SK-N-SH (cell line): ENCODE measurements around the gene SRXN1. TPM values are rescaled to one million over a fixed set of nuclear protein-coding genes. Genes with fewer than 3 reads are reported as not detected.
A peak's percentile ranks its signal among the peaks of the same experiment; 100 is the strongest.

Experiments used
- CTCF ChIA-PET: fragments of 300-600, 350-600 bp; formaldehyde crosslinking; extraction: SDS; loops from one replicate; lab custom pipeline; 2021; lab: Yijun Ruan, JAX
- POLR2A ChIA-PET: fragments of 350-600 bp; sonication (Branson Sonifier 250); formaldehyde crosslinking; extraction: SDS; loops from one replicate; lab custom pipeline; 2020; ENCODE audit warnings: antibody characterized with exemption, inconsistent platforms; lab: Yijun Ruan, JAX
- DNase-seq: peaks from one replicate; pipeline ENCODE4 v3.0.0; 2012
- H2AFZ ChIP-seq: fragments of 200-600 bp; sonication (generic); 2 replicates; pipeline ENCODE4 v1.8.1; 2016; ENCODE audit warnings: antibody characterized with exemption, mild to moderate bottlenecking, low read depth
- H3F3A ChIP-seq: fragments of 200-600 bp; sonication (generic); replicated peaks from 2 replicates; pipeline ENCODE3; 2016; ENCODE audit warnings: antibody characterized with exemption, mild to moderate bottlenecking; ENCODE audit not compliant: insufficient read depth
- H3K27ac ChIP-seq, 2 experiments: fragments of 200-500 bp in 1 of 2; fragments of 200-600 bp in 1 of 2; sonication (Bioruptor generic) in 1 of 2; sonication (generic), shearing (Covaris generic) in 1 of 2; 2 replicates each; pipeline versions ENCODE4 v1.5.1 to v1.6.1; 2014 to 2016; ENCODE audit warnings: low read depth in 2 of 2, inconsistent platforms in 1 of 2, low read length in 1 of 2, mild to moderate bottlenecking in 1 of 2, mixed read lengths in 1 of 2
- H3K27me3 ChIP-seq: fragments of 200-600 bp; sonication (generic), shearing (Covaris generic); 2 replicates; pipeline ENCODE4 v1.6.1; 2016; ENCODE audit warnings: mixed run types; ENCODE audit not compliant: insufficient read depth
- H3K36me3 ChIP-seq, 2 experiments: fragments of 200-500 bp in 1 of 2; fragments of 200-600 bp in 1 of 2; sonication (Bioruptor generic) in 1 of 2; sonication (generic) in 1 of 2; replicated peaks in 1 of 2; 2 replicates each; pipeline versions ENCODE3 to v1.5.1; 2014 to 2016; ENCODE audit warnings: low read length in 1 of 2, mild to moderate bottlenecking in 1 of 2; ENCODE audit not compliant: insufficient read depth in 2 of 2, control insufficient read depth in 1 of 2
- H3K4me1 ChIP-seq, 2 experiments: fragments of 200-500 bp in 1 of 2; fragments of 200-600 bp in 1 of 2; sonication (Bioruptor generic) in 1 of 2; sonication (generic), shearing (Covaris generic) in 1 of 2; 2 replicates each; pipeline versions ENCODE4 v1.5.1 to v1.6.1; 2014 to 2016; ENCODE audit warnings: low read depth in 1 of 2, low read length in 1 of 2, mixed run types in 1 of 2; ENCODE audit not compliant: insufficient read depth in 2 of 2, control insufficient read depth in 1 of 2
- H3K4me2 ChIP-seq: fragments of 200-600 bp; sonication (generic), shearing (Covaris generic); 2 replicates; pipeline ENCODE4 v1.6.1; 2017; ENCODE audit warnings: mixed run types
- H3K4me3 ChIP-seq, 2 experiments: fragments of 200-500 bp in 1 of 2; fragments of 200-600 bp in 1 of 2; sonication (Bioruptor generic) in 1 of 2; sonication (generic), shearing (Covaris generic) in 1 of 2; 2 replicates each; pipeline versions ENCODE4 v1.5.1 to v1.8.1; 2014 to 2016; ENCODE audit warnings: low read depth in 2 of 2, inconsistent platforms in 1 of 2, low read length in 1 of 2, mild to moderate bottlenecking in 1 of 2, mixed read lengths in 1 of 2, moderate library complexity in 1 of 2
- H3K79me2 ChIP-seq: fragments of 200-600 bp; sonication (generic); 2 replicates; pipeline ENCODE4 v1.8.1; 2017; ENCODE audit warnings: mild to moderate bottlenecking; ENCODE audit not compliant: insufficient read depth
- H3K9ac ChIP-seq: fragments of 200-600 bp; sonication (generic); 2 replicates; pipeline ENCODE4 v1.6.1; 2017; ENCODE audit warnings: mixed run types
- H3K9me2 ChIP-seq: fragments of 200-600 bp; sonication (generic); 2 replicates; pipeline ENCODE4 v1.6.1; 2017; ENCODE audit warnings: mixed run types
- H3K9me3 ChIP-seq: fragments of 200-600 bp; sonication (generic); 2 replicates; pipeline ENCODE4 v1.6.1; 2017; ENCODE audit warnings: mixed run types, mild to moderate bottlenecking, moderate library complexity
- H4K20me1 ChIP-seq: fragments of 200-600 bp; sonication (generic); 2 replicates; pipeline ENCODE4 v1.6.1; 2017; ENCODE audit warnings: mild to moderate bottlenecking, mixed run types; ENCODE audit not compliant: insufficient read depth
- ELF1 ChIP-seq: IDR thresholded peaks from 2 replicates; pipeline ENCODE4 v1.4.0; 2012
- FOSL2 ChIP-seq: IDR thresholded peaks from 2 replicates; pipeline ENCODE4 v1.4.0; 2012; ENCODE audit warnings: low read depth, mild to moderate bottlenecking, moderate library complexity, borderline replicate concordance
- FOXM1 ChIP-seq: IDR thresholded peaks from 2 replicates; pipeline ENCODE4 v1.4.0; 2012; ENCODE audit warnings: low read depth, mild to moderate bottlenecking
- GABPA ChIP-seq: IDR thresholded peaks from 2 replicates; pipeline ENCODE4 v1.4.0; 2012; ENCODE audit warnings: low read depth, mild to moderate bottlenecking
- GATA2 ChIP-seq: sonication (generic); formaldehyde crosslinking; IDR thresholded peaks from 2 replicates; pipeline ENCODE4 v1.5.0; 2020; ENCODE audit warnings: mild to moderate bottlenecking, missing genetic modification reagents
- NRF1 ChIP-seq: IDR thresholded peaks from 2 replicates; pipeline ENCODE4 v1.6.1; 2012; ENCODE audit warnings: low read depth, mild to moderate bottlenecking, low read length
- POLR2AphosphoS5 ChIP-seq: IDR thresholded peaks from 2 replicates; pipeline ENCODE4 v1.6.1; 2012; ENCODE audit warnings: low read depth, low read length
- RAD21 ChIP-seq: IDR thresholded peaks from 2 replicates; pipeline ENCODE4 v1.6.1; 2012; ENCODE audit warnings: mild to moderate bottlenecking, low read length
- SMC3 ChIP-seq: IDR thresholded peaks from 2 replicates; pipeline ENCODE4 v1.6.1; 2012; ENCODE audit warnings: low read depth, low read length, improper control_type of control experiment
- TCF12 ChIP-seq: IDR thresholded peaks from 2 replicates; pipeline ENCODE4 v1.4.0; 2012
- WGBS: methylation state at CpG from one replicate; pipeline ENCODE4 v1.1.6; 2017; ENCODE audit warnings: low lambda C conversion rate; 5-methylcytosine and 5-hydroxymethylcytosine counted together
- polyA plus RNA-seq, 3 experiments: library from polyadenylated mRNA; depleted of rRNA; stranded (reverse); fragments of >200 nt; gene quantifications; 2 replicates each; pipeline ENCODE4 v1.2.3, GENCODE V29; 2012
- TF ChIP-seq, protein P1 (sequence below): IDR thresholded peaks from 2 replicates; pipeline ENCODE4 v1.6.1; 2012; ENCODE audit warnings: mild to moderate bottlenecking, low read depth, low read length, moderate library complexity

Gene SRXN1
- polyA plus RNA-seq, 1 of the 3 experiments (the other 2 are of a cell fraction): 26.2 TPM

DNA sequence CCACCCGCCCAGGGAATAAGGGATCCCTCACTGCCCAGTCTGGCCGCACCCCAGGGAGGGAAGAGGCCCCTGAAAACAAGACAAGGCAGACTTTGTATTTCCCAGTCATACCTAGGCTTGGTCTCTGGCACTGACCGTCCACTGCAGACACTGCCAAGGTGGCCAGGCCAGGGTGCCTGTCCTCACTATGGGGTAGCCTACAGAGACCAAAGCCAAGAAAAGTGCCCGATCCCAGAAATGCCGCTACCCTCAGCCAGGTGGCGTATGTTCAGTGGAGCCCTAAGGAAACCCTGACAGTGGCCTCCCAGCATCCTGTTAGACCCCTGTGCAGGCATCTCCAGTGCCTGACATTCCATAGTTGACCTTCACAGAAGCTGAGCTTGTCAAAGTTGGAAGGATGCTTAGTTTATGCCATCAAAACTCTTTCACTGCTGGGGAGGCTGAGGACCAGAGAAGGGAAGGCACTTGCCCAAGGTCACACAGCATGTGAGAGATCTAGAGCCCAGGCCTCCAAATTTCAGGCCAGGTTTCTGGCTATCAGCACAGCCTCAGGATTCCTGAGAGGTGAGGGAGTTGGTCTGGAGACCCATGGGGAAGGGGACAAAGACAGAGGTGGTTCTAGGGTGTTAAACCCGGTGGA lies 20.1 kb upstream of the SRXN1 start:
- ChIA-PET POLR2A (no interaction called here), CTCF (interaction anchor here (0.6 to 1.6 kb wide), 11 partner anchors 14 to 96 kb away, joined by 3 to 7 read pairs (median 3); no protein-coding TSS in a partner anchor)
- H4K20me1 ChIP-seq: peaks cover 11% of the 10 kb centered on the region; the same call in 1 of the 2 replicates
- peaks cover 24% of the 10 kb centered on the region; the same call in 1 of the 2 replicates for H3K27me3 ChIP-seq
- no peaks in the 10 kb centered on the region for H3K9me3 ChIP-seq
- no peaks in the 10 kb centered on the region for H3F3A ChIP-seq
- DNase-seq: peak; percentile 71
- H2AFZ ChIP-seq: no peak overlapping the region
- no peak overlapping the region for H3K27ac ChIP-seq
- 41% methylated on average over 5 of the region's 7 CpGs for WGBS
- H3K36me3 ChIP-seq: no peaks in the 10 kb centered on the region
- H3K79me2 ChIP-seq: no peaks in the 10 kb centered on the region
- H3K4me1 ChIP-seq: peaks cover 0 to 10% of the 10 kb centered on the region in 2 experiments; a peak in 1 of 4 replicates
- no peak overlapping the region for H3K4me3 ChIP-seq
- H3K4me2 ChIP-seq: no peak overlapping the region
- peak; percentile 15 for TF ChIP-seq RAD21
- TF ChIP-seq ELF1: no peak
- peak; percentile 24; the same call in 1 of the 2 replicates for TF ChIP-seq SMC3
- TF ChIP-seq, protein P1, sequence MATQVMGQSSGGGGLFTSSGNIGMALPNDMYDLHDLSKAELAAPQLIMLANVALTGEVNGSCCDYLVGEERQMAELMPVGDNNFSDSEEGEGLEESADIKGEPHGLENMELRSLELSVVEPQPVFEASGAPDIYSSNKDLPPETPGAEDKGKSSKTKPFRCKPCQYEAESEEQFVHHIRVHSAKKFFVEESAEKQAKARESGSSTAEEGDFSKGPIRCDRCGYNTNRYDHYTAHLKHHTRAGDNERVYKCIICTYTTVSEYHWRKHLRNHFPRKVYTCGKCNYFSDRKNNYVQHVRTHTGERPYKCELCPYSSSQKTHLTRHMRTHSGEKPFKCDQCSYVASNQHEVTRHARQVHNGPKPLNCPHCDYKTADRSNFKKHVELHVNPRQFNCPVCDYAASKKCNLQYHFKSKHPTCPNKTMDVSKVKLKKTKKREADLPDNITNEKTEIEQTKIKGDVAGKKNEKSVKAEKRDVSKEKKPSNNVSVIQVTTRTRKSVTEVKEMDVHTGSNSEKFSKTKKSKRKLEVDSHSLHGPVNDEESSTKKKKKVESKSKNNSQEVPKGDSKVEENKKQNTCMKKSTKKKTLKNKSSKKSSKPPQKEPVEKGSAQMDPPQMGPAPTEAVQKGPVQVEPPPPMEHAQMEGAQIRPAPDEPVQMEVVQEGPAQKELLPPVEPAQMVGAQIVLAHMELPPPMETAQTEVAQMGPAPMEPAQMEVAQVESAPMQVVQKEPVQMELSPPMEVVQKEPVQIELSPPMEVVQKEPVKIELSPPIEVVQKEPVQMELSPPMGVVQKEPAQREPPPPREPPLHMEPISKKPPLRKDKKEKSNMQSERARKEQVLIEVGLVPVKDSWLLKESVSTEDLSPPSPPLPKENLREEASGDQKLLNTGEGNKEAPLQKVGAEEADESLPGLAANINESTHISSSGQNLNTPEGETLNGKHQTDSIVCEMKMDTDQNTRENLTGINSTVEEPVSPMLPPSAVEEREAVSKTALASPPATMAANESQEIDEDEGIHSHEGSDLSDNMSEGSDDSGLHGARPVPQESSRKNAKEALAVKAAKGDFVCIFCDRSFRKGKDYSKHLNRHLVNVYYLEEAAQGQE: no peak
- H3K9me2 ChIP-seq: no peaks in the 10 kb centered on the region
- H3K9ac ChIP-seq: no peak overlapping the region

DNA sequence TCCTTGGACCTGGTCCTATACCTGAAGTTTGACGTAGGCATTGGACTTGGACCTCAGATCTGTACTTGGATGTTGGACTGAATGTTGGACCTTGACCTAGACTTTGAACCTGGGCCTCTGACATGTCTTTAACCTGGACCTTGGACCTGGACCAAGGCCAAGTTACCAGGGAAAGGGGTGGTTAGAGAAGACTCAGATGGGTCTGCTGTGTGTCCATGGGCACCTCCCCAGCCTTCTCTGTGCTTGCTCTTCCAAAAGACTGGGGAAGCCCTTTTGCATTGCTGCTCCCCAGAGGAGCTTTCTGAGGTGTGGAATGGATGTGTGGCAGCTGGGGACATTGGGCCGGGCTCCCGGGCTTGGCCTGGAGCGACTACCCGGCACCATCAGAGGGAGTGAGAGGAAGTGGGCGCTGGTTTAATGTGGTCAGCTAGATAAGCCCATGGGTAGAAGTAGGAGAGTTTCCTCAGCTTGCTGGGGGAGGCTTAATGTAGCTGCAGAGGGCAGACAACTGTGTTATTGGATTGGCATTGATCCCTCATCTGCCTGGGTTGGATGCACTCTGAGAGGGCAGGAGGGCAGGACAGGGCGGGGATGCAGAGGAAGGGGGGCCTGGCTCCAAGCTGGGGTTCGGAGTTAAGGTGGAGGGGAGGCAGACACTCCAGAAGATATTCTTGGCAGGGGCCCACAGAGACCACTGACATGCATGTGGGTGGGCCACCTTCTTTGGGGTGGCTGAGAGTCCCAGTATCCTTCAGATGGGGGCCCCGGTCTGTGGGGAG lies 18.4 kb upstream of the SRXN1 start:
- no peak overlapping the region for H2AFZ ChIP-seq
- no peaks in the 10 kb centered on the region for H3K9me3 ChIP-seq
- H3K4me2 ChIP-seq: no peak overlapping the region
- TF ChIP-seq TCF12: no peak
- TF ChIP-seq POLR2AphosphoS5: no peak
- no peak for TF ChIP-seq FOXM1
- TF ChIP-seq NRF1: no peak
- no peak for TF ChIP-seq RAD21
- TF ChIP-seq, protein P1: no peak
- TF ChIP-seq FOSL2: no peak
- TF ChIP-seq GABPA: no peak
- TF ChIP-seq GATA2 (CRISPR knock-in tag): no peak
- no peak for TF ChIP-seq ELF1
- no peaks in the 10 kb centered on the region for H3K9me2 ChIP-seq
- H3K79me2 ChIP-seq: no peaks in the 10 kb centered on the region
- H3K9ac ChIP-seq: no peak overlapping the region
- CTCF ChIA-PET: interaction anchor here (0.8 to 3.5 kb wide), 4 partner anchors 26 to 60 kb away, joined by 3 to 16 read pairs (median 4); no protein-coding TSS in a partner anchor
- POLR2A ChIA-PET: no interaction called here
- no peak overlapping the region for H3K4me3 ChIP-seq
- H3K27me3 ChIP-seq: peaks cover 15% of the 10 kb centered on the region; the same call in 1 of the 2 replicates
- H3F3A ChIP-seq: no peaks in the 10 kb centered on the region
- no peak for DNase-seq
- H3K4me1 ChIP-seq: peaks cover 0 to 5% of the 10 kb centered on the region in 2 experiments; a peak in 1 of 4 replicates
- WGBS: 51% methylated on average over 9 of the region's 9 CpGs
- H4K20me1 ChIP-seq: peaks cover 11% of the 10 kb centered on the region; the same call in 1 of the 2 replicates
- no peak overlapping the region for H3K27ac ChIP-seq
- no peaks in the 10 kb centered on the region for H3K36me3 ChIP-seq
